PC-9 (cell line): ENCODE results near the gene SMC4.

ENCODE experiments used
- CTCF ChIP-seq: fragments of 200-600 bp; sonication (generic); conservative IDR thresholded peaks from 2 replicates; pipeline ENCODE4 v1.6.1; 2017; ENCODE audit warnings: mixed run types, antibody characterized with exemption, mild to moderate bottlenecking, moderate library complexity
- EZH2 ChIP-seq: fragments of 200-600 bp; sonication (generic); IDR thresholded peaks from 2 replicates; pipeline ENCODE4 v1.8.0; 2017; ENCODE audit warnings: antibody characterized with exemption, low read depth

- TF ChIP-seq CTCF, result no peak
- no peak for TF ChIP-seq EZH2
Measured at GRCh38 chr3:160369784-160370183, 29.7 kb upstream of the SMC4 start.
